Measurements from ENCODE around the gene LPAR3.

Gene LPAR3

GRCh38 chr1:84823991-84824390 lies 69.0 kb downstream of the LPAR3 start:
- DNase-seq, result no peak

GRCh38 chr1:84823511-84823910 lies 69.5 kb downstream of the LPAR3 start:
- DNase-seq, result no peak

- DNase-seq, result no peak
Observed at GRCh38 chr1:84810343-84810742, 82.7 kb downstream of the LPAR3 start.

GRCh38 chr1:84809023-84809422 lies 84.0 kb downstream of the LPAR3 start:
- no peak for DNase-seq

- DNase-seq, result no peak
Observed at GRCh38 chr1:84803604-84804003, 89.4 kb downstream of the LPAR3 start.

- DNase-seq, result no peak
Observed at GRCh38 chr1:84802567-84803232, 90.3 kb downstream of the LPAR3 start.

- no peak for DNase-seq
Observed at GRCh38 chr1:84800090-84801073, 92.6 kb downstream of the LPAR3 start.

GRCh38 chr1:84797603-84798002 lies 95.4 kb downstream of the LPAR3 start:
- DNase-seq, result no peak

GRCh38 chr1:84795966-84796600 lies 96.9 kb downstream of the LPAR3 start:
- DNase-seq, result no peak

- DNase-seq, result no peak
Observed at GRCh38 chr1:84795213-84795612, 97.8 kb downstream of the LPAR3 start.

- DNase-seq, result no peak
Observed at GRCh38 chr1:84792421-84792820, 100.6 kb downstream of the LPAR3 start.

- no peak for DNase-seq
Observed at GRCh38 chr1:84789014-84789413, 104.0 kb downstream of the LPAR3 start.

- DNase-seq, result no peak
Observed at GRCh38 chr1:84785271-84786036, 107.6 kb downstream of the LPAR3 start.

GRCh38 chr1:84782881-84783280 lies 110.1 kb downstream of the LPAR3 start:
- no peak for DNase-seq

- no peak for DNase-seq
Observed at GRCh38 chr1:84781946-84782771, 110.8 kb downstream of the LPAR3 start.

GRCh38 chr1:84780000-84780716 lies 112.8 kb downstream of the LPAR3 start:
- DNase-seq, result no peak

- DNase-seq, result no peak
Observed at GRCh38 chr1:84776639-84777038, 116.4 kb downstream of the LPAR3 start.

- no peak for DNase-seq
Observed at GRCh38 chr1:84775535-84775920, 117.5 kb downstream of the LPAR3 start.

- no peak for DNase-seq
Observed at GRCh38 chr1:84774669-84775534, 118.1 kb downstream of the LPAR3 start.

- no peak for DNase-seq
Observed at GRCh38 chr1:84773933-84774497, 119.0 kb downstream of the LPAR3 start.
